Stimulated activated effector memory CD8-positive, alpha-beta T cell treated with anti-CD3 and anti-CD28 coated beads, Interleukin-12 subunit alpha, Interleukin-12 subunit beta, amount 100 ng/mL, for 72 hours (primary cell): Measurements from ENCODE around the gene RILPL1.
"Not testable (repeated sequence)": the region's sequence is repeated elsewhere in the genome, so short reads cannot be mapped to it uniquely, and the experiment has no call there.

ENCODE experiments used
- ATAC-seq: fragments of 150-1000 bp; cut with Tn5 transposase; 2 replicates; pipeline ENCODE4 v1.10.0; 2021
- DNase-seq, 2 donors: peaks; one replicate each; pipeline ENCODE4 v3.0.0; 2021 to 2022; ENCODE audit warnings: low spot score in 2 of 2
- H3K27ac Mint-ChIP-seq: one replicate; pipeline ENCODE4 v1.8.0; 2022; ENCODE audit warnings: mild to moderate bottlenecking, mixed read lengths
- H3K36me3 Mint-ChIP-seq: one replicate; pipeline ENCODE4 v1.8.0; 2022; ENCODE audit warnings: mild to moderate bottlenecking, mixed read lengths
- H3K4me1 Mint-ChIP-seq: one replicate; pipeline ENCODE4 v1.8.0; 2022; ENCODE audit warnings: mixed read lengths
- H3K4me3 Mint-ChIP-seq: one replicate; pipeline ENCODE4 v1.8.0; 2022; ENCODE audit warnings: mild to moderate bottlenecking, mixed read lengths
- H3K9me3 Mint-ChIP-seq: one replicate; pipeline ENCODE4 v1.8.0; 2022; ENCODE audit warnings: mixed read lengths

The RILPL1 gene

GRCh38 chr12:123471374-123472068 lies 62.0 kb downstream of the RILPL1 start:
- ATAC-seq (no peak), DNase-seq (no peak)
- peaks cover 9% of the 10 kb centered on the region for H3K4me1 Mint-ChIP-seq
- peaks cover 57% of the 10 kb centered on the region for H3K36me3 Mint-ChIP-seq
- no peak overlapping the region for H3K27ac Mint-ChIP-seq
- H3K4me3 Mint-ChIP-seq: no peak overlapping the region
- no peaks in the 10 kb centered on the region for H3K9me3 Mint-ChIP-seq

- no peak overlapping the region for H3K27ac Mint-ChIP-seq
- H3K4me1 Mint-ChIP-seq: peaks cover 12% of the 10 kb centered on the region
- peaks cover 72% of the 10 kb centered on the region for H3K36me3 Mint-ChIP-seq
- H3K4me3 Mint-ChIP-seq: no peak overlapping the region
- DNase-seq (no peak), ATAC-seq (no peak)
- H3K9me3 Mint-ChIP-seq: no peaks in the 10 kb centered on the region
Measured at GRCh38 chr12:123469978-123470377, 63.5 kb downstream of the RILPL1 start.

GRCh38 chr12:123468786-123469185 lies 64.7 kb downstream of the RILPL1 start:
- DNase-seq: no peak
- H3K4me1 Mint-ChIP-seq: peaks cover 9% of the 10 kb centered on the region
- no peak overlapping the region for H3K4me3 Mint-ChIP-seq
- peaks cover 84% of the 10 kb centered on the region for H3K36me3 Mint-ChIP-seq
- peak; percentile 56 for ATAC-seq
- no peak overlapping the region for H3K27ac Mint-ChIP-seq
- no peaks in the 10 kb centered on the region for H3K9me3 Mint-ChIP-seq

- Mint-ChIP-seq H3K4me1 (peaks cover 22% of the 10 kb centered on the region), H3K36me3 (peaks cover 92% of the 10 kb centered on the region), H3K9me3 (no peaks in the 10 kb centered on the region), H3K4me3 (no peak overlapping the region), H3K27ac (no peak overlapping the region)
- no peak for DNase-seq
- no peak for ATAC-seq
Measured at GRCh38 chr12:123465084-123465483, 68.4 kb downstream of the RILPL1 start.

GRCh38 chr12:123463174-123463573 lies 70.3 kb downstream of the RILPL1 start:
- Mint-ChIP-seq H3K4me1 (peaks cover 32% of the 10 kb centered on the region), H3K27ac (peak overlapping the region; percentile 23), H3K36me3 (peaks cover 94% of the 10 kb centered on the region)
- not testable (repeated sequence) for ATAC-seq, H3K9me3 Mint-ChIP-seq, DNase-seq, H3K4me3 Mint-ChIP-seq

GRCh38 chr12:123457980-123458779 lies 75.3 kb downstream of the RILPL1 start, which contains the start of gene SNRNP35:
Gene SNRNP35, plus strand, starts transcription at chr12:123458139. Its CDS starts 7,402 bp downstream, at chr12:123465541.
- Mint-ChIP-seq H3K36me3 (peaks cover 61% of the 10 kb centered on the region), H3K9me3 (no peaks in the 10 kb centered on the region), H3K27ac (peak within 1 kb of the TSS; percentile 100), H3K4me3 (peak within 1 kb of the TSS; percentile 99), H3K4me1 (peaks cover 24% of the 10 kb centered on the region)
- DNase-seq (peak; percentile 72 to 91), ATAC-seq (peak; percentile 84)

- ATAC-seq: no peak
- Mint-ChIP-seq H3K4me3 (no peak overlapping the region), H3K36me3 (peaks cover 25% of the 10 kb centered on the region), H3K9me3 (no peaks in the 10 kb centered on the region), H3K4me1 (peaks cover 16% of the 10 kb centered on the region), H3K27ac (no peak overlapping the region)
- DNase-seq: no peak
Measured at GRCh38 chr12:123453165-123453564, 80.4 kb downstream of the RILPL1 start.

- DNase-seq (peak in 1 of 2 donors; percentile 52), ATAC-seq (peak; percentile 9)
- H3K27ac Mint-ChIP-seq, H3K4me3 Mint-ChIP-seq, H3K9me3 Mint-ChIP-seq: not testable (repeated sequence)
- H3K4me1 Mint-ChIP-seq: peaks cover 18% of the 10 kb centered on the region
- H3K36me3 Mint-ChIP-seq: peaks cover 18% of the 10 kb centered on the region
Measured at GRCh38 chr12:123452276-123452550, 81.3 kb downstream of the RILPL1 start.

- H3K4me3 Mint-ChIP-seq: no peak overlapping the region
- peaks cover 12% of the 10 kb centered on the region for H3K36me3 Mint-ChIP-seq
- DNase-seq: no peak
- H3K9me3 Mint-ChIP-seq: no peaks in the 10 kb centered on the region
- no peak overlapping the region for H3K27ac Mint-ChIP-seq
- H3K4me1 Mint-ChIP-seq: peaks cover 18% of the 10 kb centered on the region
- ATAC-seq: no peak
Measured at GRCh38 chr12:123450636-123451035, 82.9 kb downstream of the RILPL1 start.

- Mint-ChIP-seq H3K27ac (peak overlapping the region; percentile 9), H3K36me3 (peaks cover 12% of the 10 kb centered on the region), H3K9me3 (no peaks in the 10 kb centered on the region), H3K4me1 (peaks cover 18% of the 10 kb centered on the region), H3K4me3 (no peak overlapping the region)
- DNase-seq: no peak
- ATAC-seq: no peak
Measured at GRCh38 chr12:123449856-123450255, 83.7 kb downstream of the RILPL1 start.

- peak overlapping the region; percentile 79 for H3K4me3 Mint-ChIP-seq
- H3K4me1 Mint-ChIP-seq: peaks cover 18% of the 10 kb centered on the region
- H3K9me3 Mint-ChIP-seq: no peaks in the 10 kb centered on the region
- peak overlapping the region; percentile 9 for H3K27ac Mint-ChIP-seq
- DNase-seq (peak in 1 of 2 donors; percentile 51), ATAC-seq (no peak)
- H3K36me3 Mint-ChIP-seq: peaks cover 12% of the 10 kb centered on the region
Measured at GRCh38 chr12:123449249-123449733, 84.2 kb downstream of the RILPL1 start.

GRCh38 chr12:123446333-123446713 lies 87.2 kb downstream of the RILPL1 start:
- Mint-ChIP-seq H3K9me3 (no peaks in the 10 kb centered on the region), H3K4me3 (no peak overlapping the region), H3K27ac (peak overlapping the region; percentile 43), H3K36me3 (no peaks in the 10 kb centered on the region), H3K4me1 (peaks cover 18% of the 10 kb centered on the region)
- DNase-seq (no peak), ATAC-seq (no peak)

GRCh38 chr12:123445388-123446332 lies 87.9 kb downstream of the RILPL1 start:
- Mint-ChIP-seq H3K4me3 (no peak overlapping the region), H3K9me3 (no peaks in the 10 kb centered on the region), H3K4me1 (peaks cover 18% of the 10 kb centered on the region), H3K27ac (peak overlapping the region; percentile 43), H3K36me3 (no peaks in the 10 kb centered on the region)
- DNase-seq: no peak
- ATAC-seq: no peak

- DNase-seq: no peak
- Mint-ChIP-seq H3K36me3 (no peaks in the 10 kb centered on the region), H3K4me1 (peaks cover 13% of the 10 kb centered on the region), H3K4me3 (no peak overlapping the region), H3K9me3 (no peaks in the 10 kb centered on the region), H3K27ac (no peak overlapping the region)
- no peak for ATAC-seq
Measured at GRCh38 chr12:123444092-123445026, 89.2 kb downstream of the RILPL1 start.
